CD4-positive, alpha-beta T cell treated with Interleukin-1 beta for 1 hour (primary cell): ENCODE measurements around the gene PHF21B.

ENCODE experiments used
- DNase-seq, 2 donors: peaks; one replicate each; pipeline ENCODE4 v3.0.0-alpha.2; 2020 to 2022

The PHF21B gene

DNA sequence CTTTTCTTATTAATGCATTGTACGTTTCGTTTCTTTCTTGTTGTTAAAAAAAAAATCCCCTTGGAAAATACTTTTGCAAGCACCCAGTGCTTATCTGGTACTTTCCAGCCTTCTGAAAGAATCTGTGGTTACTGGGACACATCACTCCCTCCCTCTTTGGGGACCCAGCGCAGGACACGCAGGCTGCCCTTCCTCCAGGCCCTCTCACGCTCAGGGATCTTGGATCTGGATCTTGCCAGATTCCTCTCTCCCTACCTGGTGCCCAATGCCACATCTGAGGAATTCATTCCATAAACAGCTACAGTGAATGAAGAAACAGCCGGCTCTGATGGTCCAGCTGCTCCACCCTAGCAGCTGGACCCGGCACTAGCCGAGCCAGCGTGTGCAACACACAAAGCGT is 55.7 kb downstream of the PHF21B start:
- DNase-seq: no peak

DNA sequence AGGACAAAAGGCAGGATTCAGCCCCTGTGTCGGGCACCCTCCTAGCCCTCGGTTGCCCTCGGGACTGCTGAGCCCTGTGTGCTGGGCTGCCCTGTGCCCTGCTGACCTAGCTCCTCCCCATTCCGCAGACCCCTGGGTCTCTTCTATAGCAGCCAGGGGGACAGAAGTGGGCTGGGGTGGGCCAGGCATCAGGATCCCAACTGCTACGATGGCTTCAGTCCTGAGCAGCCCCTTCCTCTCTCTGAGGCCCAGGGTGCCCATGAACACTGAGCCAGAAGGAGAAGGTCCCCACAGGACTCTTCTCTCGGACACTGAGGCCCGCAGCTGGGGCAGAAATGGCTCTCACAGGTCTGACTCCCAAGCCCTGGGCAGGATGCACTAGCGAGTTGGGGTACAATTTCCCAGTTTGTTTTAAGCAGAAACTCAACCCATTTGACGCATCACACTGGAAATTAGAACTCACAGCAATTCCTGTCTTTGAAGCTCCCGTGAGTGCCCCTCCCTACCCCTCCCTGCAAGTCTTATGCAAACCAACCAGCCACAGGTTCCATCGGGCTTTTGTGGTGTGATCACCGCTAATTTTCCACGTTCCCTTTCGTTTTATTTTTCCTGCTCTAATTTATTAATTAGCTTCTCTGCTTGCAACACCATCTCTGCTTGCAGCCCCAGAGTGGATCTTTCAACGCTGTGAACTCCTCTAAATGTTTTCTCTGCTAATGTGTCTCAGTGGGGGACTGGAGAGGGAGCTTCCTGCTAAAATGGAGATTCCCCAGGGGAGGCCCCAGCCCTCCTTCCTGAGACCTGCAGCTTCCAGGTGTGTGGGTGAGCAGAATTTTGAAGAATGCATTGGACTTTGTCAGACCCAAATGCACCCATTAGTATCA is 56.7 kb downstream of the PHF21B start:
- no peak for DNase-seq

DNA sequence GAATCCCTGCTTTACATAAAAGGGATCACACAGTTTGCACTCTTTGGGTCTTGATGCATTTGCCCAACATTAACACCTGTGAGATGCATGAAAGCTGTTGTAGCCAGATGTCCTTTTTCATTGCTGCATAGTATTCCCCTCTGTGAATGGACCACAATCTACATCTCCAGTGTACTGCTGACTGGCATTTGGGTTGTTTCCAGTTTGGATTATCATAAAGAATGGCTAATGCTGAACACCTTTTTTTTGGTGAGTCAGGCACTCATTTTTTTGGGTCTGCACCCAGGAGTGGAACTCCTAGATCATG is 58.3 kb downstream of the PHF21B start:
- DNase-seq: no peak

DNA sequence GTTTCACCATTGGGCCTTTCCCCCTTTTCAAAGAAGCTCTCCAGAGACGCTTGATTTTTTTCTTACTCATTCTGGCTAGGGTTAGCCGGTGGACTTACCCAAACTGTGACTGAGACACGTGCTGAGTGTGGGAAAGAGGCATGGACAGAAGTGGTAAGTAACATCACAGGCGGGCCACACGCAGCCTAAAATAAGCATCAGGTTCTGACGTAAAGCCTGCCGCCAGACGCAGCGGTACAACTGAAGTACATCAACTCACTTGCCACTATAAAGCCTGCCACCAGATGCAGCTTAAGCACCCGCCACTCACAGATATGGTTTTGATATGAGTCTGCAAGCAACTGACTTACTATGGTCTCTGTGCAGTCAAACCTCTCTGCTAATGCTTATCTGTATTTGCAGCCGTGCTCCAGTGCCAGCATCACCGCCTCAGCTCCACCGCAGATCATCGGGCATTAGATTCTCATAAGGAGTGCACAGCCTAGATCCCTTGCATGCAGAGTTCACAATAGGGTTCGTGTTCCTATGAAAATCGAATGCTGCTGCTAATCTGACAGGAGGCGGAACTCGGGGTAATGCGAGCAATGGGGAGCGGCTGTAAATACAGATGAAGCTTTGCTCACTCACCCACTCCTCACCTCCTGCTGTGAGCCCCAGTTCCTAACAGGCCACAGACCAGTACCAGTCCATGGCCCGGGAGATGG is 58.8 kb downstream of the PHF21B start:
- no peak for DNase-seq

GRCh38 chr22:44947846-44948245 is 62.0 kb downstream of the PHF21B start:
- DNase-seq: no peak

GRCh38 chr22:44947049-44947448 is 62.8 kb downstream of the PHF21B start:
- no peak for DNase-seq

DNA sequence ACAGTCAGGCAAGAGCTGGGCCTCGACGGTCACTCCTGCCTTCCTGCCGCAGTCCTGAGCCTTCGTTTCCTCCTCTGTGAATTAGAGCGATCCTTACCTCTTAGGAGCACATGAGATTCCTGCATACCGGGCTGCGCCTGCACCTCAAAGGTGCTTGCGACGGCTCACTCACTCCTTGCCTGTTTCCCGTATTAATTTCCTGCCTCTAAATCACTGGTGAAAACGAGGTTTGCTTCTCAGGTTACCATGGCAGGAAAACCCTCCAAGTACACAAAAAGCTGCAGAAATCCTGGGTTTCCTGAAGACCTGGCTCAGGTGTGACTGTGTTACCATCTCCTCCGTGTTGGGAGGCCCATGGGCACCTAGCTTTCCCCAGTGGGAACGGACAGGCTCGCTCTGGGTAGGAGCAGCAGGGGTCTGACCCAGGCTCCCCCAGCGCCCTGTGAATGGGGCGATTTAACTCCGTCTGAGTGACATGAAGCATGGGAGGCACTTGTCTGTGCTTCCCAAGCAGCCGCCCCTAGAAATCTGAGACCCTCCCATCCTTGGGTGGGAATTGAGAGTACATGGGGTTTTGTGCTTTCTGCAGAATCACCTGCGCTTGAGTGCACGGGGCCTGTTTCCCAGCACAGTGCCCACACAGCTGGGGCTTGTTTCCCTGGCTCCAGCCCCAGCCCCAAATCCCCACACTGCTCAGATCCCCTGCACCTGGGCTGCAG is 64.8 kb downstream of the PHF21B start:
- no peak for DNase-seq

DNA sequence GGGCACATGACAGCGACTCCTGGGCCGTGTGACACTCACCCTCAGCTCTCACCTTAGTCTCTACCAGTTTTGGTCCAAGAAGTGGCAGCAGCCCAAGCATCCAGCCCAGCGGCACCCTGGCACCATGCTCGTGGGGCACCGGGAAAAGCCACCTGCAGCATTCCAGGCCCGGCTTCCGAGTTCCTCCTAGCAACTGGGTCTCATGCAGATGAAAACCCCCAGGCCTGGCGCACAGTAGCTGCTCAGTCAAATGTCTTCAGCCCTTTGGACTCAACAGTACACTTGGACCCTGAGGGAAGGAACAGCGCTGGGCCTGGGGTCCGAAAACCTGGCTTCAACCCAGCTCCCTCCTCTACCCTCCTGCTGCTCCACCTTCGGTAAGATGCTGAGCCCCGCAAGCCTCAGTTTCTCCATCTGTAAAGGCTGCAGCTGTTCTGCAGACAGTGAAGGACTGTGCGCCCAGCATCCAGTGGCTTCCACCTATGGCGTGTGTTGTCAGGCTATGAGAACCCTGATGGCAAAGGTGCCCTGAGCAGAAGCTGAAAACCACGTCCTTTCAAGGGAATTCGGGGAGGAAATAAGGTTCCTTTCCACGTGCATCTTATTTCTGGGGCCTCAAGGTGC is 66.0 kb downstream of the PHF21B start:
- no peak for DNase-seq

DNA sequence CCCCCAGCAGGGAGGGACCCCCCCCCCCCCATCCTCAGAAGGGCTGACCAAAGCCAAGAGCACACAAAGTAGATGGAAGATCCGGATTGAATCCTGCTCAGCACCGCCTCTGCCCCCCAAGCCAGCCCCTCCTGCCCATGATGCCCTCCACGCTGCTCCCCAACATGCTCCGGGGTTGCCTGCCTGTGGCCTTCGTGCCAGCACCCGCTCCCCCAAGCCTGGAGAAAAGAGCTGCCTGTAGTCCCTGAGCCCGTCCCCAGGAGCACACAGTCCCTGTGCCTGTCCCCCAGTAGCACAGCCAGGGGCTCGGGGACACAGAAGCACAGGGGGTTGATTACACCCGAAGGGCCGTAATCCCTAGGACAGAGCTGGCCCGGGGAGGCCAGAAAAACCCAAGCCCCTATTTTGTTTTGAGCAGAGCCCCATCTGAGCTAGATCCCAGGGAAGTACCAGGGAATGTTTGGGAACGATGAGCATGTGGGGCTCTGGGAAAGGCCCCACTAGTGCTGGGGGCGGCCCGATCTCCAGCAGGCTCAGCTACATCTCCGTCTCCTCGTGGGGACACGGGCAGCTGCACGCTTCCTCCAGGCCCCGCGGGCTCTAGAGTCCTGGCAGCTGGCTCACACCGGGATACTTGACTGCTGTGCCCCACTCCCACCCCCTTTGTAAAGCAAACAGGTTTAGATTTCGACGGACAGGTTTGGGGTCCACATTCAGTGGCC is 66.7 kb downstream of the PHF21B start:
- no peak for DNase-seq

GRCh38 chr22:44942056-44942455 is 67.7 kb downstream of the PHF21B start:
- DNase-seq: no peak

DNA sequence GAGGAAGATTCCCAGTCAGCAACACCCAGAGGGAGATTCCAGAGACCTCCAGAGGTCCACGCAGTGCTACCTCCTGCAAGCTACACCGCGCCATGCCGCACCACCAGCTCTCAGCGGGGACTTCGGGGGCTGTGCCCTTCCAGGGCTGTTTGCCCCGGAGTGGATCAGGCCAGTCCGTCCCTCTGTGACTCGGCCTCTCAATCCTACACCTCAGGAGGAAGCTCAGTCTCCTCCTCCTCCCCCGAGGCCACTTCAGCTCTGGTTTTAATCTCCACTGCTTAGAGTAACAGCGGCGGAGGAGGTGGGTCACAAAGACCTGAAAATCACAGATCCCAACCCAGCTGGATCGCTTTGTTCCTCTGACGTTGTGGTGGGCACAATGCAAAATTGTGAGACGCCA is 68.6 kb downstream of the PHF21B start:
- no peak for DNase-seq

DNA sequence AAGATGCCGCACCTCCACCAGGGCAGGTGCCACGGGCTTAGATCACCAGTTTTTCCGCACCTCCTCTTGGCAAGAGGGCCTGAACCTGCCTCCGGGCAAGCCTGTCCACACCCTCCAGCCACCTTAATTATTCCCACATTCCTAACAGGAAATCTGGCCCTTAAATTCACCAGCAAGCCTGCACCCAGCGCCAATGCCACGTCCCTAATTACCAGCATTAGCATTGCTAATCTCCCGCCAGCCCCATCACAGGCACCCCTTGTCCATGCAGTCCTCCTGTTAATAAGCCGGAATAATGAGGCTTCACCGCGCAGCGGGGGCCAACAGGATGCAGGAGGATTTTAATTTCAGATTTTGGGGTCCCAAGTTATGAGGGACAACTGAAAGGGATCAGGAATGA is 69.7 kb downstream of the PHF21B start:
- no peak for DNase-seq

DNA sequence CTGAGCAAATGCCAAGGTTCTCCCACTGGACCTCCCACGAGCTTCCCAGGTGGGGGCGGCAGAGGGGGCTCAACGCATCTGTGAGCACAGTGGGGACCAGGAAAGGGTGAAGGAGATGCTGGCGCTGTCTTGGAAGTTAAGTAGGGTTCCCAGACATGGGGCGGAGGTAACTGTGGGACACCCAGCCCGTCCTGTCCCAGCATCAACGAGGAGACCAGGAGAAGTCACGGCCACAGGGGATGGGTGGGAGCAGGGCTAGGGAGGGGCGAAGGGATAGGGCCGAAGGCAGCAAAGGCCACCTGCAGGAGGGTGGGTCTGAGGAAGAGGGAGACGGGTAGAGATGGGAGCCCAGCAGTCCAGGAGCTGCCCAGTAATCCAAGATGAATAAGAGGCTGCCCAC is 70.4 kb downstream of the PHF21B start:
- no peak for DNase-seq

- DNase-seq: no peak
These were observed 70.9 kb downstream of the PHF21B start for GRCh38 chr22:44938886-44939285.

DNA sequence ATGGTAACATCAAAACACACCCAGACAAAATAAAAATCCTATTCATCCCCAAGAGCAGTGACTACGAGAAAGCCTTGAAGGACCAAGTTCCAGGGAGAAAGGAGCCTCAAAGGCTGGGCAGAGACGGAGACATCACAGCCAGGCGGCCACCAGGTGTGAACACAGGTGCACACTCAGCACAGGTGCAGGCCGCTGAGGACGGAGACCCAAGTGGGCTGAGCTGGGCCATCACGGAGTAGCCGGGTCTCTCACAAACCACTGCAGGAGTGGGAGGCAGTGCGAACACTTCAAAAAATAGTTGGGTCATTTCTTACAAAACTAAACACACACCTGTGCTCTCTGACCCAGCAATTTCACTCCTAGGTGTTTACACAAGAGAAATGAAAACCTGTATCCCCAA is 72.6 kb downstream of the PHF21B start:
- no peak for DNase-seq

DNA sequence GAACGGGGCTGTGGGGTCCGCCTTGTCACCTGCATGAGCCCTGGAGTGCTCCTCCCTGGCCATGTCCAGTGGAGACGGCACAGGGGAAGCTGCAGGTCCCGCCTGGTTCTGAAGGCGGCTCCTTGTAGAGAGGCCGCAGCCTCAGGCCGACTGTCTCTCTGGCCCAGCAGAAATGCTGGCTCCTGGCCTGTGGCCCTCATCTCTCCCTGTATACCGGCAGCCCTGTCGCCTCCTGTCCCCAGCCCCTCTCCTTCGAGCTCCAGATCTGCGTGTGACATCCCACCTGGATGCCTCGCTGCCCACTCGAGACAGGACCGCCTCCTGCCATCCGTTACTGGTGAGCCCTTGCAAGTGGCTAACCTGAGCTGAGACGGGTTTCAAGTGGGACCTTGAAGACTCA is 73.6 kb downstream of the PHF21B start:
- DNase-seq: no peak

DNA sequence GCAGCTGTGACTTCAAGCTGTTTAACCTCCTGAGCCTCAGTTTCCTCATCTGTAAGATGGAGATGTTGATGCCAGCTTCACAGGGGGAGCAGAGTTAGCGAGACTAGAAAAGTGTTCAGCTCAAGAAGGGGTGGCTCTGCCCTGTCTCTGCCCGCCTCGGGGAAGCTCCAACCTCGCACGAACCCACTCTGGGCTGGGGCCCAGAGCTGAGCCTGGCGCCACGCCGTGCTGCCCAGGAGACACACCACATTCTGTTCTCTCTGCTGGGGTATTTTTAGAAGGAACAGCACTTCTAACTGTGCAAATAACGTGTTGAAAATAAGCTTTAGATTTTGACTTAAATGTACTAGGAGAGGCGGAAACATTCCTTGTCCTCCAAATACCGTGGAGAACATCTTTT is 74.1 kb downstream of the PHF21B start:
- DNase-seq: no peak

DNA sequence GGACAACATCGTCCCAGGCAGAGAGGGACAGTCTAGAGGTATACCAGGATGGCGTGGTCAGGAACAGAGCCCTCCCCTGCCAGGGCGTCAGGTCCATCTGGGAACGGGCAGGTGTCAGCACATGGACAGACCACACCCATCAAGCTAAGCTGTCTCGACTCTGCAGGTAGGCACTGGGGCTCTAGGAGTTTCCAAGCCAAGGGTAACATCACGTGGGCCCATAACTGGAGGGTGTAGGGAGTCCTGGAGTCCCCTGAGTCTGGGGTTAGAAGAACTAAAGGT is 75.4 kb downstream of the PHF21B start:
- no peak for DNase-seq

DNA sequence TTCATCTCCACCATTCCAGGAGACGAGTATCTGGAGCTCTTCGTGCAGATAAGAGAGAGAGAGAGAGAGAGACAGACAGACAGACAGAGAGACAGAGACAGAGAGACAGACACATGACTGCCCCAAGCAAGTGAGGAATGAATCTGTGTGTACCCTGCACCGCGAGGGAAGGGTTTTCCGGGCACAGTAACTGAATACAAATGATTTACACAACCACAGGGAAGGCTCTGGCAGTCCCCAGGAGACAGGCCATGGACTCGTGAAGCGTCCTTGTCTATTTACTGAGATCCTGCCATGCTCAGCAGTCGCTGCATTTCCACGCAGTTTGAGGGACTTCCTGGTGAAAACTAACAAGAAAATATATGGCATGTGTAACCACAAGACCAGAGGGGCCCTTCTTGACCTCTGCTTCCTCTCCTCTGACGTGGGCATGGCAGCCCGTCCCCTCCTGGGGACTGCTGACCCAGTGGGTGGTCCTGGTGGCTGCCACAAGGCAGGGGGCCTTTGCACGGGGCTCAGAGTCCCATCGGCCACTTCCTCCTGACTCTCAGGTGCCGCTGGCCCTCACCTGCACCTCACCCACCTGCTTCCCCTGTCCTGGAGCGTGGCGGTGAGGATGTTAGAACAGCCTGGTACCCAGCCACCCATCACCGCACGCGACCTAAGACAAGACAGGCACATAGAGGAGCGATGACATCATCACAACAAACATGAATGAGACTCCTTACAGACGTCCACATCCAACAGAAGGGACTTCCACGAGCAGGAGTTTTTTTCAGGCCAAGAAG is 75.9 kb downstream of the PHF21B start:
- DNase-seq: no peak

DNA sequence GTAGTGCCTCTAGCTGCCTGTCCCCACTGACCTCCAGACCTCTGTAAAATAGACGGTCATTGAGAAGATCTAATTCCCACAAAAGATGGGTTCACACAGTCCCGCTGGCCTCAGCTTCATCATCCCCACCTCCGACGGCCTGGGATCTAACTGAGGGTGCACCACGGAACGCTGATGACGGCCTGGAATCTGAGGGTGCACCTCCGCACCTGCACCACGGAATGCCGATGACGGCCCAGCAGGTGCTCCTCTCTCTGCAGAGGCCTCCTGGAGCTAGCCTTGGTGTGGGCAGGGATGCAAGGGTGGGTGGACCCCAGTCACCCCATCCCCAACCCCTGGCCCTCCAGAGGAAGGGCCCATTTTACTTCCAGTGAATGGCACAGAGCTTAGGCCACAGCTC is 77.3 kb downstream of the PHF21B start:
- no peak for DNase-seq

- no peak for DNase-seq
These were observed 78.0 kb downstream of the PHF21B start for GRCh38 chr22:44931766-44932165.

GRCh38 chr22:44931077-44931540 is 78.7 kb downstream of the PHF21B start:
- no peak for DNase-seq
